Amniotic epithelial cell (primary cell): ENCODE data around the gene CLEC4E.
"Not testable (repeated sequence)": the region's sequence is repeated elsewhere in the genome, so short reads cannot be mapped to it uniquely, and the experiment has no call there.

Experiments used
- DNase-seq: peaks from one replicate; pipeline ENCODE4 v3.0.0-alpha.2; 2010; ENCODE audit warnings: low read depth

The CLEC4E gene

GRCh38 chr12:8537820-8538219, 2.9 kb downstream of the CLEC4E start:
- DNase-seq, result not testable (repeated sequence)

GRCh38 chr12:8532045-8532444, 8.7 kb downstream of the CLEC4E start:
- DNase-seq, result no peak

GRCh38 chr12:8527250-8528130, 13.2 kb downstream of the CLEC4E start:
- DNase-seq, result no peak

- no peak for DNase-seq
Observed at GRCh38 chr12:8519171-8519570, 21.5 kb downstream of the CLEC4E start.

GRCh38 chr12:8517971-8518370, 22.7 kb downstream of the CLEC4E start:
- no peak for DNase-seq

- DNase-seq, result no peak
Observed at GRCh38 chr12:8513256-8513655, 27.4 kb downstream of the CLEC4E start, which contains the start of gene CLEC4D. Gene CLEC4D (plus strand): TSS chr12:8513503. CDS start chr12:8513733, 230 bp downstream.

GRCh38 chr12:8508910-8509841, 31.5 kb downstream of the CLEC4E start:
- no peak for DNase-seq

GRCh38 chr12:8508223-8508622, 32.5 kb downstream of the CLEC4E start:
- DNase-seq, result no peak

GRCh38 chr12:8507596-8507995, 33.1 kb downstream of the CLEC4E start:
- DNase-seq, result no peak

GRCh38 chr12:8504351-8504750, 36.4 kb downstream of the CLEC4E start:
- no peak for DNase-seq

GRCh38 chr12:8501720-8502119, 39.0 kb downstream of the CLEC4E start:
- DNase-seq, result no peak

GRCh38 chr12:8499616-8500015, 41.1 kb downstream of the CLEC4E start:
- no peak for DNase-seq

- not testable (repeated sequence) for DNase-seq
Observed at GRCh38 chr12:8496074-8496473, 44.6 kb downstream of the CLEC4E start.

- DNase-seq, result not testable (repeated sequence)
Observed at GRCh38 chr12:8495671-8496070, 45.0 kb downstream of the CLEC4E start.

- no peak for DNase-seq
Observed at GRCh38 chr12:8493084-8493483, 47.6 kb downstream of the CLEC4E start.

- no peak for DNase-seq
Observed at GRCh38 chr12:8491646-8492530, 48.8 kb downstream of the CLEC4E start.
